ENCODE measurements around the gene DUSP10. TPM values are rescaled to one million over a fixed set of nuclear protein-coding genes. Genes with fewer than 3 reads are reported as not detected.
A peak's percentile ranks its signal among the peaks of the same experiment; 100 is the strongest.

Gene DUSP10
- total RNA-seq, 4 donors from 2014 or later: 2.9 to 7.0 (median 5.9) TPM

DNA sequence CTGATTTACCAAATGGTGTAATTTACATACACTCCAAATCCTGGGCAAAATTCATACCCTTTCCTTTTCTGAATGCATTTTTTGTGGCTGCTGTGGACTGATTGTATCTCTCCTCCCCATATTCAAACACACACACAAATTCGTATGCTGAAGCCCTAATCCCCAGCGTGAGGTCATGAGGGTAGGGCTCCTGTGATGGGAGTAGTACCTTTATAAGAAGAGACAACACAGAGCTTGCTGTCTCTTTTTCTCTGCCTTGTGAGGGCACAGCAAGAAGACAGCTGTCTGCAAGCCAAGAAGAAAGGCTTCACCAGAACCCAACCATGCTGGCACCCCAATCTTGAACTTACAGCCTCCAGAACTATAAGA is 24.4 kb downstream of the DUSP10 start:
- Histone ChIP-seq H3K27ac (peak overlapping the region; percentile 74 to 78 (median 77)), H3K36me3 (no peaks in the 10 kb centered on the region), H3K27me3 (no peaks in the 10 kb centered on the region), H3K4me3 (no peak overlapping the region), H3K4me1 (peaks cover 50 to 68% of the 10 kb centered on the region in 2 donors), H3K9me3 (no peaks in the 10 kb centered on the region)
- no peak for TF ChIP-seq POLR2A (IDR thresholded peaks at IDR 0.05)
- TF ChIP-seq, protein P1, sequence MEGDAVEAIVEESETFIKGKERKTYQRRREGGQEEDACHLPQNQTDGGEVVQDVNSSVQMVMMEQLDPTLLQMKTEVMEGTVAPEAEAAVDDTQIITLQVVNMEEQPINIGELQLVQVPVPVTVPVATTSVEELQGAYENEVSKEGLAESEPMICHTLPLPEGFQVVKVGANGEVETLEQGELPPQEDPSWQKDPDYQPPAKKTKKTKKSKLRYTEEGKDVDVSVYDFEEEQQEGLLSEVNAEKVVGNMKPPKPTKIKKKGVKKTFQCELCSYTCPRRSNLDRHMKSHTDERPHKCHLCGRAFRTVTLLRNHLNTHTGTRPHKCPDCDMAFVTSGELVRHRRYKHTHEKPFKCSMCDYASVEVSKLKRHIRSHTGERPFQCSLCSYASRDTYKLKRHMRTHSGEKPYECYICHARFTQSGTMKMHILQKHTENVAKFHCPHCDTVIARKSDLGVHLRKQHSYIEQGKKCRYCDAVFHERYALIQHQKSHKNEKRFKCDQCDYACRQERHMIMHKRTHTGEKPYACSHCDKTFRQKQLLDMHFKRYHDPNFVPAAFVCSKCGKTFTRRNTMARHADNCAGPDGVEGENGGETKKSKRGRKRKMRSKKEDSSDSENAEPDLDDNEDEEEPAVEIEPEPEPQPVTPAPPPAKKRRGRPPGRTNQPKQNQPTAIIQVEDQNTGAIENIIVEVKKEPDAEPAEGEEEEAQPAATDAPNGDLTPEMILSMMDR (IDR thresholded peaks at IDR 0.05 in 4 of 5, conservative IDR thresholded peaks at IDR 0.05 in 1 of 5): no peak
- in situ Hi-C loops (cut with MboI; ENCODE audit: low sequenced_read_pairs in 4 of 4): no loop called here
- DNase-seq (no peak), ATAC-seq (no peak)
- intact Hi-C loops (cut with DNase I; ENCODE audit: low total_unique reads): no loop called here

DNA sequence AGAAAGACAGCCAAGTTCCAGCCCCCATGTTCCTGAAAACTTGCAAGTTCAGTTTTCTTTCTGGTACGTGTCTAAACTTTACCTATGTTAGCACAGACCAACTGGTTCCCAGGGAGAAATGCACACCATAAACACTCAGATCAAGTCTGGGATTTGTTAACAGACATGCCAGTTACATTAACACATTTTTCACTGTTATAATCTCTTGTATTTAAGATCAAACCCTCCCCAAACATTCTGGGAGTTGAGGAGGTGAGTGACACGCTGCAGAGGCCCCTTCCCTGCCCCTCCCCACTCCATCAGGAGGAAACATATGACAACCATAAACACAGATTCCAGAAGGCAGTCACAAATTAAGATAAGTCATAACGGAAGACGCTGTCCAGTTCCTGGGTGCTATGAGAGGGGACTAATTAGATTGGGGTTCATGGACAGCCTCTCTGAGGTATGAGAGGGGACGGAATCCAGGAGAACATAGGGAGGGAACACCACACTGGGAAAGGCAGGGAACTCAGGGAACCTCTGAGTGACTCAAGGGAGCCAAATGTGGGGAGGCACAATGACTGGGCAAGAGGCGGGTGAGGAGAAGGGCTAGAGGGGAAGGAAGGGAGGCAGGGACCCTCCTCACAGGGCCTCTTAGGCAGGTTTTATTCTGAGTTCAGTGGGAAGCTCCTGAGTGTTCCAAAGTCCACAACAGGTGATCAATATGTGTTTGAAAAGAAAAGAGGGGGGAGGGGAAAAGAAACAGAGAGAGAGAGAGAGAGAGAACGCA is 25.0 kb downstream of the DUSP10 start:
- Histone ChIP-seq H3K9me3 (no peaks in the 10 kb centered on the region), H3K4me1 (peaks cover 55 to 73% of the 10 kb centered on the region in 2 donors), H3K36me3 (no peaks in the 10 kb centered on the region), H3K27ac (peak overlapping the region; percentile 74 to 78 (median 77)), H3K27me3 (no peaks in the 10 kb centered on the region), H3K4me3 (no peak overlapping the region)
- intact Hi-C loops (cut with DNase I; ENCODE audit: low total_unique reads) (no loop called here), in situ Hi-C loops (cut with MboI; ENCODE audit: low sequenced_read_pairs in 4 of 4) (no loop called here)
- ATAC-seq: peak in 1 of 2 donors; percentile 27
- TF ChIP-seq, protein P1 (IDR thresholded peaks at IDR 0.05 in 4 of 5, conservative IDR thresholded peaks at IDR 0.05 in 1 of 5): no peak
- no peak for TF ChIP-seq POLR2A (IDR thresholded peaks at IDR 0.05)
- DNase-seq: no peak

DNA sequence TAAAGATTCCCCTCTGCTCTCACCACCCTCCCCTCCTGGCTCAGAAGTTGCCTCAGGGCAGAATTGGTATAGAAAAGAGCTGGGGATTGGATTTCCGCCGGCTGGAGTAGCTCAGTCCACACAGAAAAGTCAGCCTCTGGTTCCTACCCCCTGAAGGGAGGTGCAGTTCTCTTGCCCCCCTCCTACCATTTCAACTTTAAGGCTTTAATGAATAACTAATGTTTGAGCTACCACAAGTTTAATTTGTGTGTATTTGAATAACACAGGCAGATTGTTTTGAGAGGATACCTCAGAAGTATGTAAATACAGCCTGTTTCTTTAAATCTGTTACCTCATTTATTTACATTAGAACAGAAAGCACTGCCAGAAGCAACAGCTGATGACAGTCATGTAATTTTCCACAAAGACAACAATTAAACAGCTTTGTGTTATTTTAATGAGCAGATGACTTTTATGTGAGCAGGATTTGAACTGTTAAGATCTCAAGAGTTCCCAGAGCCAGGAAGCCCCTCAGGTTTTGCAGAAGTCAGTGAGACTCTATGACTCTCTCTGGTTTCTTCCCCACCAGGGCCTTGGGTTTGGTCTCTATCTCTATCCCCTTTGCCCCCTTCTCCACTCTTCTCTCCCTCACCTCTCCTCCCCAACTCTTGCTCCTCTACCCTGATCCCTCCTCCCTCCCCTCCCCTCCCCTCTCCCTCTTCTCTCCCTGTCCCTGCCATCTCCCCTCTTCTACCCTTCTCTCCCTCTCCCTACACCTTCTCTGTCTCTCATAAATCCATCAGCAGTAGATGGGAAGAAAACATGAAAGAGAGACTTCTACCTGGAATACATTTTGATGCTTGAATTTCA is 26.3 kb downstream of the DUSP10 start:
- peak overlapping the region; percentile 74 to 78 (median 77) for H3K27ac ChIP-seq
- TF ChIP-seq POLR2A (IDR thresholded peaks at IDR 0.05): no peak
- TF ChIP-seq, protein P1 (IDR thresholded peaks at IDR 0.05 in 4 of 5, conservative IDR thresholded peaks at IDR 0.05 in 1 of 5): no peak
- ATAC-seq: no peak

DNA sequence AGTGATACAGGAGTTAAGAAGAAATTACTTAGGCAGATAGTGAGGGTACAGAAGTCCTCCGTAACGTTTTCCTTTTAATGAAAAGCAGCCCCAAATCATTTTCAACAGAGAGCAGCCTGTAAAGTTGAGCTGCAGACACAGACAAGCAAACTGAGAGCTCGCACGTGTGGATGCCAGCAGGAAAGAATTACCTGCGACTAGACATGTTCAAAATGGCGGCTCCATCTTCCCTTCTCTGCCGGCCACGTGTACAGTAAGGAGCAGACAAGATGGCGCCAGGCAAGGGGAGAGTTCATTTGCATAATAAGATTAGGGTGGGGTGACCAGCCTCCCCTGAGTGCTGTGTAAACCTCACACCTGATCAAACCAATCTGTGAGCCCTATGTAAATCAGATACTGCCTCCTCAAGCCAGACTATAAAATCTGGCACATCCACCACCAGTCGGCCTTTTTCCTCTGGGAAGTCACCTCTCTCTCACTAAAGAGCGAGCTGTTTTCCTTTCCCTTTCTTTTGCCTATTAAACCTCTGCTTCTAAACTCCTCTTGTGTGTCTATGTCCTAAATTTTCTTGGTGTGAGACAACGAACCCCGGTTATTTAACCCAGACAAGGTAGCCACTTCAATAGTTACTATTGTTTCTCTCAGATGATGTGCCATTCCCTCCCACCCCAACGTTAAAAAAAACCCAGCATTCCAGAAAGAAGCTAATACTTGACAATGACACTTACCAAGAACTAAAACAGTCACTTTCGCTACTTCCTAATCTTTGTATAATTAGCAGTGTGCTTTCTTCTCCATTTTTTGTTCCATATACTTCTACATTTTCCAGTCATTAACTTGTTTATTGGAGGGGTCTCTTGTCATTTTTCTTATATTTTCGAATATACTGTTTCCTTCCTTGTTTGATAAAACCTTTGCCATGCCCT is 27.4 kb downstream of the DUSP10 start:
- in situ Hi-C loops (cut with MboI; ENCODE audit: low sequenced_read_pairs in 4 of 4): no loop called here
- intact Hi-C loops (cut with DNase I; ENCODE audit: low total_unique reads): no loop called here
- no peak overlapping the region for H3K4me3 ChIP-seq
- no peaks in the 10 kb centered on the region for H3K9me3 ChIP-seq
- TF ChIP-seq, protein P1 (IDR thresholded peaks at IDR 0.05 in 4 of 5, conservative IDR thresholded peaks at IDR 0.05 in 1 of 5): no peak
- no peak for TF ChIP-seq POLR2A (IDR thresholded peaks at IDR 0.05)
- ATAC-seq (no peak), DNase-seq (no peak)
- H3K36me3 ChIP-seq: no peaks in the 10 kb centered on the region
- no peaks in the 10 kb centered on the region for H3K27me3 ChIP-seq
- peak overlapping the region; percentile 74 to 78 (median 77) for H3K27ac ChIP-seq
- peaks cover 70 to 79% of the 10 kb centered on the region in 2 donors for H3K4me1 ChIP-seq

More for the DNA sequence above, 26.3 kb downstream of the DUSP10 start:
- H3K9me3 ChIP-seq: no peaks in the 10 kb centered on the region
- H3K4me3 ChIP-seq: no peak overlapping the region
- H3K4me1 ChIP-seq: peaks cover 69 to 78% of the 10 kb centered on the region in 2 donors
- in situ Hi-C loops (cut with MboI; ENCODE audit: low sequenced_read_pairs in 4 of 4): no loop called here
- no peaks in the 10 kb centered on the region for H3K27me3 ChIP-seq
- intact Hi-C loops (cut with DNase I; ENCODE audit: low total_unique reads): no loop called here
- no peak for DNase-seq
- H3K36me3 ChIP-seq: no peaks in the 10 kb centered on the region
